Activated CD8-positive, alpha-beta memory T cell treated with anti-CD3 and anti-CD28 coated beads, Interleukin-2, amount 50 U/mL, for 48 hours (primary cell): ENCODE measurements around the gene EVPL.
"Not testable (repeated sequence)": the region's sequence is repeated elsewhere in the genome, so short reads cannot be mapped to it uniquely, and the experiment has no call there.

Source experiments
- DNase-seq: peaks from one replicate; pipeline ENCODE4 v3.0.0-alpha.2; 2020

EVPL gene

GRCh38 chr17:76048025-76048605 is 21.0 kb upstream of the EVPL start:
- DNase-seq = no peak

- DNase-seq = no peak
Observed at GRCh38 chr17:76046064-76046463, 19.0 kb upstream of the EVPL start.

GRCh38 chr17:76044475-76045007 is 17.4 kb upstream of the EVPL start:
- not testable (repeated sequence) for DNase-seq

- DNase-seq = not testable (repeated sequence)
Observed at GRCh38 chr17:76042868-76043267, 15.8 kb upstream of the EVPL start.

- DNase-seq = no peak
Observed at GRCh38 chr17:76040376-76040775, 13.3 kb upstream of the EVPL start.

GRCh38 chr17:76039121-76039520 is 12.0 kb upstream of the EVPL start:
- no peak for DNase-seq

GRCh38 chr17:76038050-76038449 is 10.9 kb upstream of the EVPL start:
- no peak for DNase-seq

- no peak for DNase-seq
Observed at GRCh38 chr17:76036497-76037261, 9.6 kb upstream of the EVPL start.

- no peak for DNase-seq
Observed at GRCh38 chr17:76034428-76035350, 7.6 kb upstream of the EVPL start.

- DNase-seq = no peak
Observed at GRCh38 chr17:76033139-76033538, 6.0 kb upstream of the EVPL start.

GRCh38 chr17:76032780-76033108 is 5.6 kb upstream of the EVPL start:
- no peak for DNase-seq

GRCh38 chr17:76032073-76032779 is 5.1 kb upstream of the EVPL start:
- DNase-seq = no peak

- DNase-seq = no peak
Observed at GRCh38 chr17:76026714-76027158, 370 bp downstream of the EVPL start.

GRCh38 chr17:76025294-76025693 is 1.8 kb downstream of the EVPL start:
- DNase-seq = no peak

- DNase-seq = no peak
Observed at GRCh38 chr17:76024353-76024752, 2.8 kb downstream of the EVPL start.

- no peak for DNase-seq
Observed at GRCh38 chr17:76023900-76024237, 3.2 kb downstream of the EVPL start.

GRCh38 chr17:76022973-76023899 is 3.9 kb downstream of the EVPL start:
- no peak for DNase-seq

GRCh38 chr17:76022285-76022684 is 4.8 kb downstream of the EVPL start:
- DNase-seq = no peak

GRCh38 chr17:76019833-76020467 is 7.2 kb downstream of the EVPL start:
- DNase-seq = no peak

GRCh38 chr17:76018801-76019200 is 8.3 kb downstream of the EVPL start:
- no peak for DNase-seq

- DNase-seq = no peak
Observed at GRCh38 chr17:76018340-76018680, 8.8 kb downstream of the EVPL start.
